Measurements from ENCODE around the gene SERPINI1.

The SERPINI1 gene

DNA sequence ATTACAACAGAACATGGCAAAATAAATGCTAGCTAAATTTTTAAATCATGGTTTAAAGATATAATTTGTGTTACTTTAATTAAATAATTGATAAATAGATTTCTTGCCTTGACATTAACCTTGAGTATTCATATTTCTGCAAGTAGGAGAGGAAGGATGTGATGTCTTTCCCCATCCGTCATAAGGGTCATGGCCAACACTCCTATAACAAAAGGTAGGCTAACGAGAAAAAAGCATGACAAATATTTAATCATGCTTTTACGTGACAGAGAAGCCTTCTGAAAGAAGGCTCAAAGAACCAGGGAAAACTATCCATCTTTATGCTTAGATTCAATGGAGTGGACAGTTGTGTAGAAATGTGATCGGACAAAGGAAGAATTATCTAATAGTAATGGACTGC lies 135.2 kb downstream of the SERPINI1 start:
- no peaks in the 10 kb centered on the region for H3F3A ChIP-seq (ENCODE audit: low read depth)
- H3K27me3 ChIP-seq (ENCODE audit: insufficient read depth, low read length, poor library complexity, severe bottlenecking) = no peaks in the 10 kb centered on the region
- no peak overlapping the region for H3K4me3 ChIP-seq (ENCODE audit: low read length, poor library complexity, severe bottlenecking)
- no peak overlapping the region for H3K4me2 ChIP-seq (ENCODE audit: low read depth, low read length, poor library complexity, severe bottlenecking)
- no peak for TF ChIP-seq EZH2phosphoT487 (IDR thresholded peaks at IDR 0.05; ENCODE audit: borderline replicate concordance)
- TF ChIP-seq, protein P1, sequence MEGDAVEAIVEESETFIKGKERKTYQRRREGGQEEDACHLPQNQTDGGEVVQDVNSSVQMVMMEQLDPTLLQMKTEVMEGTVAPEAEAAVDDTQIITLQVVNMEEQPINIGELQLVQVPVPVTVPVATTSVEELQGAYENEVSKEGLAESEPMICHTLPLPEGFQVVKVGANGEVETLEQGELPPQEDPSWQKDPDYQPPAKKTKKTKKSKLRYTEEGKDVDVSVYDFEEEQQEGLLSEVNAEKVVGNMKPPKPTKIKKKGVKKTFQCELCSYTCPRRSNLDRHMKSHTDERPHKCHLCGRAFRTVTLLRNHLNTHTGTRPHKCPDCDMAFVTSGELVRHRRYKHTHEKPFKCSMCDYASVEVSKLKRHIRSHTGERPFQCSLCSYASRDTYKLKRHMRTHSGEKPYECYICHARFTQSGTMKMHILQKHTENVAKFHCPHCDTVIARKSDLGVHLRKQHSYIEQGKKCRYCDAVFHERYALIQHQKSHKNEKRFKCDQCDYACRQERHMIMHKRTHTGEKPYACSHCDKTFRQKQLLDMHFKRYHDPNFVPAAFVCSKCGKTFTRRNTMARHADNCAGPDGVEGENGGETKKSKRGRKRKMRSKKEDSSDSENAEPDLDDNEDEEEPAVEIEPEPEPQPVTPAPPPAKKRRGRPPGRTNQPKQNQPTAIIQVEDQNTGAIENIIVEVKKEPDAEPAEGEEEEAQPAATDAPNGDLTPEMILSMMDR (conservative IDR thresholded peaks at IDR 0.05; ENCODE audit: low read length) = no peak
- no peaks in the 10 kb centered on the region for H3K9me3 ChIP-seq (ENCODE audit: insufficient read depth, low read depth, low read length)
- no peaks in the 10 kb centered on the region for H4K20me1 ChIP-seq (ENCODE audit: insufficient read depth, low read length, poor library complexity, severe bottlenecking)
- no peaks in the 10 kb centered on the region for H3K36me3 ChIP-seq (ENCODE audit: insufficient read depth, low read length)
- H3K9ac ChIP-seq (ENCODE audit: low read depth, low read length, poor library complexity, severe bottlenecking) = no peak overlapping the region
- no peaks in the 10 kb centered on the region for H3K9me2 ChIP-seq (replicated peaks; ENCODE audit: low read depth, low read length)
- H2AFZ ChIP-seq (ENCODE audit: low read length) = no peak overlapping the region
- no peaks in the 10 kb centered on the region for H3K4me1 ChIP-seq (ENCODE audit: insufficient read depth, low read length, poor library complexity, severe bottlenecking)
- H3K79me2 ChIP-seq (ENCODE audit: insufficient read depth, low read length) = no peaks in the 10 kb centered on the region

DNA sequence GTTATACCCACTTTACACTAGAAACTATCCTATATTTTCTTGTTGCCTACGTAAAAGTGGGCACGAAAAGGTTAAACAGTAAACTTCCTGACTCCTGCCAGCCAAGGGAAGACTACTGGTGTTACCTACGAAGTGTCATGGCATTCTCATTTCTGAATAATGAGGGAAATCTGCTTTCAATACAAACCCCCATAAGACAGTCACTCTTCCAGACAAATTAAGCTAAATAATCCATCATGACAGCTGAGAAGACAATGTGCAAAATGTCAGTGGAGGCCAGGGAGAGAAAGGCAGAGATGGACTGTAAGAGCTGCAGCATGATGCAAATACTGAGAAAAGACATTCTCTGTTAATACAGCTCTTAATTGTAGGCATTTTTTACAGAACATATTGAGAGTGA lies 136.5 kb downstream of the SERPINI1 start:
- no peaks in the 10 kb centered on the region for H3K36me3 ChIP-seq (ENCODE audit: insufficient read depth, low read length)
- H3K9me2 ChIP-seq (replicated peaks; ENCODE audit: low read depth, low read length) = no peaks in the 10 kb centered on the region
- H3K4me1 ChIP-seq (ENCODE audit: insufficient read depth, low read length, poor library complexity, severe bottlenecking) = no peaks in the 10 kb centered on the region
- H3K9ac ChIP-seq (ENCODE audit: low read depth, low read length, poor library complexity, severe bottlenecking) = no peak overlapping the region
- no peak overlapping the region for H3K4me3 ChIP-seq (ENCODE audit: low read length, poor library complexity, severe bottlenecking)
- H2AFZ ChIP-seq (ENCODE audit: low read length) = no peak overlapping the region
- H3K4me2 ChIP-seq (ENCODE audit: low read depth, low read length, poor library complexity, severe bottlenecking) = no peak overlapping the region
- H3F3A ChIP-seq (ENCODE audit: low read depth) = no peaks in the 10 kb centered on the region
- TF ChIP-seq, protein P1 (conservative IDR thresholded peaks at IDR 0.05; ENCODE audit: low read length) = no peak
- no peak for TF ChIP-seq EZH2phosphoT487 (IDR thresholded peaks at IDR 0.05; ENCODE audit: borderline replicate concordance)
- no peaks in the 10 kb centered on the region for H4K20me1 ChIP-seq (ENCODE audit: insufficient read depth, low read length, poor library complexity, severe bottlenecking)
- H3K79me2 ChIP-seq (ENCODE audit: insufficient read depth, low read length) = no peaks in the 10 kb centered on the region
- no peaks in the 10 kb centered on the region for H3K27me3 ChIP-seq (ENCODE audit: insufficient read depth, low read length, poor library complexity, severe bottlenecking)
- H3K9me3 ChIP-seq (ENCODE audit: insufficient read depth, low read depth, low read length) = no peaks in the 10 kb centered on the region

DNA sequence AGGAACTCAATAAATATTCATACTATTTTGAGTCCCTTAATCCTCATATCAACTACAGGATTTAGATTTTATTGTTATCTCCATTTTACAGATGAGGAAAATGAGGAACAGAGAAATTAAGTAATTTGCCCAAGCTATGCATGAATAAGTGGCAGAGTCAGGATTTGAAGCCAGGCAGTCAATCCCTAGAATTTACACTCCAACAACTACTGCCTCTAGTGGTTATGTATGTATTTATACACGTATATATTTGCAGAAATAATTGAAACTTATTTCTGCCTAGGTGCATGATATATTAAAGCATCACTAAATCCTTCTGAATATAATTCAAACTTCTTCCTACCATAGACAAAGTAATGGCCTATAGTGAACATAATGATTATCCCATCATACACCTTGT lies 137.4 kb downstream of the SERPINI1 start:
- no peaks in the 10 kb centered on the region for H3F3A ChIP-seq (ENCODE audit: low read depth)
- H3K4me3 ChIP-seq (ENCODE audit: low read length, poor library complexity, severe bottlenecking) = no peak overlapping the region
- no peaks in the 10 kb centered on the region for H3K4me1 ChIP-seq (ENCODE audit: insufficient read depth, low read length, poor library complexity, severe bottlenecking)
- H3K9me2 ChIP-seq (replicated peaks; ENCODE audit: low read depth, low read length) = no peaks in the 10 kb centered on the region
- H3K79me2 ChIP-seq (ENCODE audit: insufficient read depth, low read length) = no peaks in the 10 kb centered on the region
- no peaks in the 10 kb centered on the region for H3K9me3 ChIP-seq (ENCODE audit: insufficient read depth, low read depth, low read length)
- H3K4me2 ChIP-seq (ENCODE audit: low read depth, low read length, poor library complexity, severe bottlenecking) = no peak overlapping the region
- no peaks in the 10 kb centered on the region for H3K27me3 ChIP-seq (ENCODE audit: insufficient read depth, low read length, poor library complexity, severe bottlenecking)
- H4K20me1 ChIP-seq (ENCODE audit: insufficient read depth, low read length, poor library complexity, severe bottlenecking) = no peaks in the 10 kb centered on the region
- no peak overlapping the region for H2AFZ ChIP-seq (ENCODE audit: low read length)
- no peak for TF ChIP-seq EZH2phosphoT487 (IDR thresholded peaks at IDR 0.05; ENCODE audit: borderline replicate concordance)
- TF ChIP-seq, protein P1 (conservative IDR thresholded peaks at IDR 0.05; ENCODE audit: low read length) = peak; percentile 65
- no peak overlapping the region for H3K9ac ChIP-seq (ENCODE audit: low read depth, low read length, poor library complexity, severe bottlenecking)
- no peaks in the 10 kb centered on the region for H3K36me3 ChIP-seq (ENCODE audit: insufficient read depth, low read length)
